ENCODE measurements around the gene RPL35. TPM values are rescaled to one million over a fixed set of nuclear protein-coding genes. Genes with fewer than 3 reads are reported as not detected.

The RPL35 gene
- total RNA-seq, 2 experiments from 2014 or later = 2,701 to 2,729 TPM

DNA sequence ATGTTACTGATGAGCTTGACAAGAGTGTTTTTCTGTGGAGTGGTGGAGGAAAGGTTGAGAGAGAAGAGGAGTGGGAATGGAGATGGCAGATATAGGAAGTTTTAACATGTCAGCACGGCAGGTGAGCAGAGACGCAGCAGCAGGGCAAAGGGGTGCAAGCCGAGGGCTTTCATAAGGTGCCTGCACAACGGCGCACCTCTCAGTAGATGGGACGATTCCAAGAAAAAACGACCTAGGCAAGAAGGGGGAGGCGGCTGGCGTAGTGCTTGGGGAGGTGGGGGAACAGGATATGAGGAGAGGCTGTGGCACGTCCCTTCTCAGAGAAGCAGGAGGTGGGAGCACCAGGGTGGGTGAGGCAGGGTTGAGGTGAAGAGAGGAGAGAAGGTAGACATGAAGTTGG lies 24.7 kb upstream of the RPL35 start:
- Mint-ChIP-seq H3K9me3 (no peaks in the 10 kb centered on the region), H3K4me3 (no peak overlapping the region), H3K36me3 (ENCODE audit: low read depth) (peaks cover 57% of the 10 kb centered on the region), H3K4me1 (ENCODE audit: low read depth) (no peaks in the 10 kb centered on the region), H3K27ac (no peak overlapping the region), H3K27me3 (ENCODE audit: low read depth) (no peaks in the 10 kb centered on the region)
- CTCF ChIA-PET = no interaction called here
- intact Hi-C loops (cut with micrococcal nuclease) = no loop called here
- DNase-seq = no peak

GRCh38 chr9:124885551-124885950 lies 23.8 kb upstream of the RPL35 start:
- Mint-ChIP-seq H3K4me3 (no peak overlapping the region), H3K27ac (no peak overlapping the region), H3K9me3 (no peaks in the 10 kb centered on the region), H3K27me3 (ENCODE audit: low read depth) (no peaks in the 10 kb centered on the region), H3K36me3 (ENCODE audit: low read depth) (peaks cover 49% of the 10 kb centered on the region), H3K4me1 (ENCODE audit: low read depth) (no peaks in the 10 kb centered on the region)
- CTCF ChIA-PET = no interaction called here
- intact Hi-C loops (cut with micrococcal nuclease) = no loop called here
- no peak for DNase-seq

DNA sequence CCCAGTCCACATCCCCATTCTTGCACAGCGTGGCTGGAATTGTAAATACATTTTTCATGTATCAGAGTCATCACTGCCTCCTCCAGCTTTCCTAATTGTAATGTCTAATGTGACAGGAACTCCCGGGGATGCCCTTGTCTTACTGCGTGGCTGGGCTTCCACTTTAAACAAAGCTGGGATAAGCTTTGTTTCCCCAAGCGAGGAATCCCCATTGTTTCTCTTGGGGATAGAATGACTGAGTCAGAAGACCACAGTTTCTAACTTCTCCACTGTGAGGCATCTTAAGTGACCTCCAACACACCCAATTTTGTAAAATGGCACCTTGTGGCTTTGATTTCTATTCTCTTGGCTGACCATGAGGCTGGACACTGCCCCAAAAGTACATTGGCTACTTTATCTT lies 22.6 kb upstream of the RPL35 start:
- Mint-ChIP-seq H3K36me3 (ENCODE audit: low read depth) (peaks cover 38% of the 10 kb centered on the region), H3K4me3 (no peak overlapping the region), H3K9me3 (no peaks in the 10 kb centered on the region), H3K4me1 (ENCODE audit: low read depth) (no peaks in the 10 kb centered on the region), H3K27ac (no peak overlapping the region), H3K27me3 (ENCODE audit: low read depth) (no peaks in the 10 kb centered on the region)
- CTCF ChIA-PET = no interaction called here
- no peak for DNase-seq
- intact Hi-C loops (cut with micrococcal nuclease) = no loop called here

DNA sequence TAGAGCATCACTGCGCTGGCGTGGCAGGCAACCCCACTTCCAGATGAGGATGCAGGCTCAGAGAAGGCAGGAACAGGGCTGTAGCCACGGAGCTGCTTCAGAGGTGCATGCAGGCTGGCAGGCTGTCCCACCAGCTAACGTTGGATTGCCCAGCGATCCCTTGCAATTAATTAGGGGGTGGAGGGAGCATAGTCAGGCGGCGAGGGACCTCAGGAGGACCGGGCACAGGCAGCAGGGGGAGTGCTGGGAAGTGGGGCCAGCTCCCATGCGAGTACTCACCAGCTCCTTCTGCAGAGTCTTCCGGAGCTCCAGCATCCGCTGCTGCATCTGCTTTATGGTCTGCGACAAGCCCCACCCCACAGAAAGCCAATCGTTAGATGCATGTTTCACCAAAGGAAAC lies 20.5 kb upstream of the RPL35 start:
- no peaks in the 10 kb centered on the region for H3K27me3 Mint-ChIP-seq (ENCODE audit: low read depth)
- intact Hi-C loops (cut with micrococcal nuclease) = no loop called here
- CTCF ChIA-PET = no interaction called here
- H3K27ac Mint-ChIP-seq = no peak overlapping the region
- no peak overlapping the region for H3K4me3 Mint-ChIP-seq
- H3K9me3 Mint-ChIP-seq = no peaks in the 10 kb centered on the region
- no peak for DNase-seq
- H3K36me3 Mint-ChIP-seq (ENCODE audit: low read depth) = peaks cover 23% of the 10 kb centered on the region
- no peaks in the 10 kb centered on the region for H3K4me1 Mint-ChIP-seq (ENCODE audit: low read depth)

- Mint-ChIP-seq H3K4me3 (no peak overlapping the region), H3K4me1 (ENCODE audit: low read depth) (no peaks in the 10 kb centered on the region), H3K27ac (no peak overlapping the region), H3K27me3 (ENCODE audit: low read depth) (no peaks in the 10 kb centered on the region), H3K36me3 (ENCODE audit: low read depth) (peaks cover 24% of the 10 kb centered on the region), H3K9me3 (no peaks in the 10 kb centered on the region)
- CTCF ChIA-PET = no interaction called here
- no peak for DNase-seq
- intact Hi-C loops (cut with micrococcal nuclease) = no loop called here
Measured at GRCh38 chr9:124881138-124881743, 19.5 kb upstream of the RPL35 start.

- Mint-ChIP-seq H3K27me3 (ENCODE audit: low read depth) (no peaks in the 10 kb centered on the region), H3K9me3 (no peaks in the 10 kb centered on the region), H3K27ac (no peak overlapping the region), H3K4me1 (ENCODE audit: low read depth) (peaks cover 2% of the 10 kb centered on the region), H3K4me3 (no peak overlapping the region), H3K36me3 (ENCODE audit: low read depth) (peaks cover 21% of the 10 kb centered on the region)
- CTCF ChIA-PET = no interaction called here
- intact Hi-C loops (cut with micrococcal nuclease) = no loop called here
- DNase-seq = no peak
Measured at GRCh38 chr9:124880501-124880900, 18.7 kb upstream of the RPL35 start.

GRCh38 chr9:124879226-124879625 lies 17.5 kb upstream of the RPL35 start:
- no peak overlapping the region for H3K27ac Mint-ChIP-seq
- H3K9me3 Mint-ChIP-seq = no peaks in the 10 kb centered on the region
- no peaks in the 10 kb centered on the region for H3K27me3 Mint-ChIP-seq (ENCODE audit: low read depth)
- no peak for DNase-seq
- H3K36me3 Mint-ChIP-seq (ENCODE audit: low read depth) = peaks cover 26% of the 10 kb centered on the region
- H3K4me1 Mint-ChIP-seq (ENCODE audit: low read depth) = peaks cover 2% of the 10 kb centered on the region
- CTCF ChIA-PET = interaction anchor here (0.6 kb wide), 1 partner anchor 358 kb away, joined by 3 read pairs; no protein-coding TSS in a partner anchor
- intact Hi-C loops (cut with micrococcal nuclease) = no loop called here
- H3K4me3 Mint-ChIP-seq = no peak overlapping the region

GRCh38 chr9:124878518-124878917 lies 16.8 kb upstream of the RPL35 start:
- Mint-ChIP-seq H3K27ac (no peak overlapping the region), H3K36me3 (ENCODE audit: low read depth) (peaks cover 30% of the 10 kb centered on the region), H3K9me3 (no peaks in the 10 kb centered on the region), H3K4me3 (no peak overlapping the region), H3K4me1 (ENCODE audit: low read depth) (peaks cover 7% of the 10 kb centered on the region), H3K27me3 (ENCODE audit: low read depth) (no peaks in the 10 kb centered on the region)
- intact Hi-C loops (cut with micrococcal nuclease) = no loop called here
- DNase-seq = no peak
- CTCF ChIA-PET = interaction anchor here (0.7 to 0.9 kb wide), 3 partner anchors 20 to 104 kb away, joined by 3 to 4 read pairs (median 3); no protein-coding TSS in a partner anchor

DNA sequence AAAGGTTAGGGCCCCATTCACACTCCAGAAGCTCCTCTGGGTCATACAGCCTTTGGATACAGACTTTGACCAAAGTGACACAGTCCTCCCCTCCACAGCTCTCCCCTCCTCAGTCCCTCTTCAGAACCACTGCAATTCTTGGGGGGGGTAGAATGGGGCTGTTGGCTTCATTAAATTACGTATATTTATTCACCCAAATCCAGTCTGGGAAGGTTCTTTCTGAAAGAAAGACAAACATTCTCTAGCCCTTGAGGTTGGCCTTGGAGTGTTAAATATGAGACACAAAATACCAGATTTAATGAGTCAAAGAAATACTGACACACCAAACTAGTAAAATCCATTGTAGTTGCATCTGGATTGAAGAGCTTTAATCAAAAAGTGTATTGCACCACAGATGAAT lies 16.3 kb upstream of the RPL35 start:
- Mint-ChIP-seq H3K27ac (peak overlapping the region; percentile 9), H3K4me1 (ENCODE audit: low read depth) (peaks cover 12% of the 10 kb centered on the region), H3K27me3 (ENCODE audit: low read depth) (no peaks in the 10 kb centered on the region), H3K36me3 (ENCODE audit: low read depth) (peaks cover 35% of the 10 kb centered on the region), H3K4me3 (no peak overlapping the region), H3K9me3 (no peaks in the 10 kb centered on the region)
- CTCF ChIA-PET = interaction anchor here (0.7 to 1.0 kb wide), 4 partner anchors 20 to 103 kb away, joined by 3 to 4 read pairs (median 3); no protein-coding TSS in a partner anchor
- no peak for DNase-seq
- intact Hi-C loops (cut with micrococcal nuclease) = no loop called here

DNA sequence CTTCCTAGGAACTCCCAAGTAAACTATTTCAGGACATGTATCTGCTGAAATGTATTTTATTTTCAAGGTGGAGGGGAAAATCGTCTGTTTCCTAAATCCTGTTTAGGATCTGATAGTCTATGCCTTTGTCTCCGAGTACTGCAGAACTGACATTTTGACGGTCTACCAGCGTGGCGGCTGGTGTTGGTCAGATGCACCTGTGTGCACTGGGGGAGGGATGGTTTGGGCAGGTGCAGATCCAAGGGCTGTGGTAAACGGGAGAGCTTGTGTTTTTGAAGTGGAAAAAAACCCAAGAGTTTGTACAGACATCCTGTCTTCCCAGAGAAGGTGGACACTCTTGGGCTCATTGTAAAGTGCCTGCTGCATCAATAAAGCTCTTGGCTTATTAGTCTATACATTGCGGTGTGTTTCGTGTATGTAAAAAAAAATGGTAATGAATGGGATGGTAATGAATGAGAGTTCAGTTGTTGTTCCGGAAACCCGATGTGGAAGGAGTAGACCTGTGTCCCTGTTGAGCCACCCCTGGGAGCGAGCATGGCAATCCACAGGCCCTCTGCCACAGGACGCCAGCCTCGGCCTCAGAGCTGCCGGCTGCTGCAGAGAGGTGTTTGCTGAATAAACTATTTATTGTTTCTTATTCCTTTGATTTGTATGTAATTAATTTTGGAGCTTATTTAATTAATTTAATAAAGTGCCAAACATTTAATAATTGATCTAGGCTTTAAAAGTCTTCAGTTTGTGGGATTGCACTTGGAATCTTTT lies 15.4 kb upstream of the RPL35 start:
- no peaks in the 10 kb centered on the region for H3K9me3 Mint-ChIP-seq
- H3K36me3 Mint-ChIP-seq (ENCODE audit: low read depth) = peaks cover 39% of the 10 kb centered on the region
- H3K4me1 Mint-ChIP-seq (ENCODE audit: low read depth) = peaks cover 20% of the 10 kb centered on the region
- no peak overlapping the region for H3K27ac Mint-ChIP-seq
- DNase-seq = no peak
- intact Hi-C loops (cut with micrococcal nuclease) = no loop called here
- H3K4me3 Mint-ChIP-seq = no peak overlapping the region
- H3K27me3 Mint-ChIP-seq (ENCODE audit: low read depth) = no peaks in the 10 kb centered on the region
- CTCF ChIA-PET = interaction anchor here (1.0 kb wide), 1 partner anchor 21 kb away, joined by 3 read pairs; no protein-coding TSS in a partner anchor

DNA sequence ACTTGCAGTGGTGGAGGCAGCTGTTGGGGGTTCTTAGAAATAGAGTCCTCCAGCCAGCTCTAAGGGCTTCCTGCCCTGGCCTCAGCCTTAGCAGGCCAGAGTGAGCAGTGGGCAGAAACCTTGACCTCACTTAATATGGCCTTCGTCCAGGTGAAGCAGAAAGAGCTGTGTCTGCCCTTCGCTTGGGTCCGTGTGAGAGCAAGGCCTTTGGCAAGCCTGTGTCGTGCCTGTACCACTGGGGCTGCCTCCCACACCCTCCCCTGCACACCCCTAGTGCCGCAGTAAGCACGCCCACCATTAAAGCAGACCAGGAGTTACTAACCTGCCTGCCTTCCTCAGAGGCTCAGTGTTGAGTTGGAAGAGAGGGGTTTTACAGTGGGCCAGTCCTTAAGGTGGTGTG lies 13.7 kb upstream of the RPL35 start:
- peaks cover 37% of the 10 kb centered on the region for H3K4me1 Mint-ChIP-seq (ENCODE audit: low read depth)
- CTCF ChIA-PET = interaction anchor here (1.8 kb wide), 1 partner anchor 23 kb away, joined by 8 read pairs; the partner anchor contains the start of gene WDR38
- intact Hi-C loops (cut with micrococcal nuclease) = no loop called here
- H3K9me3 Mint-ChIP-seq = no peaks in the 10 kb centered on the region
- DNase-seq = no peak
- no peak overlapping the region for H3K4me3 Mint-ChIP-seq
- H3K27me3 Mint-ChIP-seq (ENCODE audit: low read depth) = no peaks in the 10 kb centered on the region
- H3K27ac Mint-ChIP-seq = peak overlapping the region; percentile 63
- peaks cover 56% of the 10 kb centered on the region for H3K36me3 Mint-ChIP-seq (ENCODE audit: low read depth)

GRCh38 chr9:124873664-124874063 lies 11.9 kb upstream of the RPL35 start:
- intact Hi-C loops (cut with micrococcal nuclease) = loop anchor here (5.0 kb wide), 1 partner anchor 94 kb away; no protein-coding TSS in a partner anchor
- CTCF ChIA-PET = interaction anchor here (0.6 to 1.8 kb wide), 3 partner anchors 19 to 21 kb away, joined by 3 to 8 read pairs (median 3); partner anchors contain the start of gene WDR38
- Mint-ChIP-seq H3K4me3 (no peak overlapping the region), H3K9me3 (no peaks in the 10 kb centered on the region), H3K4me1 (ENCODE audit: low read depth) (peaks cover 40% of the 10 kb centered on the region), H3K36me3 (ENCODE audit: low read depth) (peaks cover 61% of the 10 kb centered on the region), H3K27me3 (ENCODE audit: low read depth) (no peaks in the 10 kb centered on the region), H3K27ac (peak overlapping the region; percentile 99)
- DNase-seq = no peak

DNA sequence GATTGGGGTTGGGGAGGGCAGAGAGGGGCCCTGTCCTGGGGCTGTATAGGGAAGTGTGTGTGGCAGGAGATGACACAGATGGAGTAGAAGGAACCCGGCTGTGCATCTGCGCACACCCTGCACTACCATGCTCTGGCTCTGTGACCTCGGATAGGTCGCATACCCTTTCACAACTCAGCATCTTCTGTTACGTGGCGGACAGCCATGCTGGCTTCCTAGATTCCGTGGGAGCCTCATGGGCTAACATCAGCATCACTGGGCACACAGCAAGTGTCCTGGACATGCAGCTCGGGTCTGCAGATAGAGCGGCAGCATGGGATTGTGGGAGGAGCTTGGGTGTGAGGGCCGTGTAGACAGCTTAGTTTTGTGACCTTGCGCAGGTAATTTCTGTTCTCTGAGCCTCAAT lies 9.4 kb upstream of the RPL35 start:
- DNase-seq = no peak
- CTCF ChIA-PET = no interaction called here
- Mint-ChIP-seq H3K9me3 (no peaks in the 10 kb centered on the region), H3K27me3 (ENCODE audit: low read depth) (no peaks in the 10 kb centered on the region), H3K4me3 (peak overlapping the region; percentile 92), H3K36me3 (ENCODE audit: low read depth) (peaks cover 61% of the 10 kb centered on the region), H3K4me1 (ENCODE audit: low read depth) (peaks cover 54% of the 10 kb centered on the region), H3K27ac (peak overlapping the region; percentile 99)
- intact Hi-C loops (cut with micrococcal nuclease) = loop anchor here (2.0 to 5.0 kb wide), 2 partner anchors 96 to 456 kb away; partner anchors contain the start of gene PSMB7
